HG03558 (cell line): Measurements from ENCODE around the gene OSBPL2.

Source experiments
- ATAC-seq: cut with Tn5 transposase; IDR thresholded peaks from one replicate; pipeline ENCODE4 v1.9.1; 2021; ENCODE audit warnings: moderate number of reproducible peaks; ENCODE audit not compliant: unreplicated experiment; ENCODE audit errors: extremely low read depth

Gene OSBPL2

DNA sequence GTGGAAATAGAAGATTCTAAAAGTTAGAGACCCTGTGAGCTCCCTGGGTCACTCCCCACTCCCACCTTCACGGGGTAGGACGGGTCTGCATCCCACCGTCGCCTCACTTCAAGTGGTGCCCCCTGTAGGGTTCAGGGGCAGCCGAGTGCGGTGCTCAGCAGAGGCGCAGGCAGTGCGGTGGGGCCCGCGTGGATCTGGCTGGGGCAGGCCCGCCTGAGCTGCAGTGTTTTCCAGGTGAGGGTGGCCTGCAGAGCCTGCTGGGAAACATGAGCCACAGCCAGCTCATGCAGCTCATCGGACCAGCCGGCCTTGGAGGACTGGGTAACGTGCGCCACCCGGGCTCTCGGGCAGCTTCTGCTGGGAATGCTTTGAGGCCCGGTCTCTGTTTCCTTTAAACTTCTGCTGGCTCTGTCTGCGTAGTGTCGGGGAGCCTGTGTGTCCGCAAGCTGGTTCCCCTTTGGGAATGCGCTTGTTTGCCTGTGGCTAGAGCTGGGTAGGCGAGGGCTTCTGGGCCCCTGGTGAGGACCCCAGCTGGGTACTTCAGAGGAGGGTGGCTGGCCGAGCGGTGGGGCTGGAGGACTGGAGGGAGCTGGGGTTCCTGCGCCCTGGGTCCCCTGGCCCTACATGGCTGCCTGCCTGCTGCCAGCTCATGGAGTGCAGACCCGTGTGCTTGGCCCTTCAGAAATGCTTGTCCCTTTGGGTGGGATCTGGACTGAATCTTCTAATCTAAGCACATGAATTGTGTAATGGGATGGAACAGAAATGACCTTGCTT, 68.3 kb downstream of the OSBPL2 start:
- ATAC-seq, result no peak

DNA sequence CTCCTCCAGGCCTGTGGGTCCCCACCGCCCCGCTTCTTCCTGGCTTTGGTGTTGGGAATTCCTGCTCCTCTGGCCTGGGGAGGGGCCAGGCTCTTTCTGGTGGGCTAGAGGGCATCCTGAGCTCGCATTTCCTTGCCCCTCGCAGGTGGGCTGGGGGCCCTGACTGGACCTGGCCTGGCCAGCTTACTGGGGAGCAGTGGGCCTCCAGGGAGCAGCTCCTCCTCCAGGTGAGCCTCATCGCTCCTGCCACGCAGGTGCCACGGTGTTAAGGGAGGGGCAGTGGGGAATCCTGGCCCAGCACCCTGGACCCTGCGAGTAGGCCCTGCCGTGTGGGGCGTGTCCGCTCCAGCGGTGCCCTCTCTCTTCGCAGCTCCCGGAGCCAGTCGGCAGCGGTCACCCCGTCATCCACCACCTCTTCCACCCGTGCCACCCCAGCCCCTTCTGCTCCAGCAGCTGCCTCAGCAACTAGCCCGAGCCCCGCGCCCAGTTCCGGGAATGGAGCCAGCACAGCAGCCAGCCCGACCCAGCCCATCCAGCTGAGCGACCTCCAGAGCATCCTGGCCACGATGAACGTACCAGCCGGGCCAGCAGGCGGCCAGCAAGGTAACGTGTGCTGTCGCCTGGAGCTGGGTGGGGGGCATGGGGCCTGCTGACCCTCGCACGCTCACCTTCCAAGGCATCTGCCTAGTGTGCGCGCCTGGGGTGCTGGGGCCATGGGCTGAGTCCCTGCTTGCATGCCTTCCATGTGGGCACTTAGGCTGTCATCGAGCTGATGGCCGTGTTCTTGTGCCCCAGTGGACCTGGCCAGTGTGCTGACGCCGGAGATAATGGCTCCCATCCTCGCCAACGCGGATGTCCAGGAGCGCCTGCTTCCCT, 69.1 kb downstream of the OSBPL2 start:
- no peak for ATAC-seq

DNA sequence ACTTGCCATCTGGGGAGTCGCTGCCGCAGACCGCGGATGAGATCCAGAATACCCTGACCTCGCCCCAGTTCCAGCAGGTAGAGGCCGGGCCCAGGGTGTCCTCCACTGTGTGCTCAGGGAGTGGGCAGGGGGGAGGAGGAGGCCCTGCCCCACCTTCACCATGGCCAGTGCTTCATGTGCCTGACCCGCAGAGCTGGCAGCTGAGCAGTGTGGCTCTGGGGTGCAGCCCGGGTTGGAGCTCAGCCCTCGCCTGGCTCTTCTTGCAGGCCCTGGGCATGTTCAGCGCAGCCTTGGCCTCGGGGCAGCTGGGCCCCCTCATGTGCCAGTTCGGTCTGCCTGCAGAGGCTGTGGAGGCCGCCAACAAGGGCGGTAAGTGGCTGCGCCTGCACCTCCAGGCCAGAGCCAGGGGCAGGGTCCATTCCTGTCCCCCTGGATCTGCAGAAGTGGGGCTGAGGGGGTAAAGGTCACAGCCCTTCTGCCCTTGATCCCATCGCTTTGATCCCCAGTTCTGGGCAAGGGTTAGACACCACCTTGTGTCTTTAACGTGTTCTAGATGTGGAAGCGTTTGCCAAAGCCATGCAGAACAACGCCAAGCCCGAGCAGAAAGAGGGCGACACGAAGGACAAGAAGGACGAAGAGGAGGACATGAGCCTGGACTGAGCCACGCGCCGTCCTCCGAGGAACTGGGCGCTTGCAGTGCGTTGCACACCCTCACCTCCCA, 69.9 kb downstream of the OSBPL2 start:
- no peak for ATAC-seq

DNA sequence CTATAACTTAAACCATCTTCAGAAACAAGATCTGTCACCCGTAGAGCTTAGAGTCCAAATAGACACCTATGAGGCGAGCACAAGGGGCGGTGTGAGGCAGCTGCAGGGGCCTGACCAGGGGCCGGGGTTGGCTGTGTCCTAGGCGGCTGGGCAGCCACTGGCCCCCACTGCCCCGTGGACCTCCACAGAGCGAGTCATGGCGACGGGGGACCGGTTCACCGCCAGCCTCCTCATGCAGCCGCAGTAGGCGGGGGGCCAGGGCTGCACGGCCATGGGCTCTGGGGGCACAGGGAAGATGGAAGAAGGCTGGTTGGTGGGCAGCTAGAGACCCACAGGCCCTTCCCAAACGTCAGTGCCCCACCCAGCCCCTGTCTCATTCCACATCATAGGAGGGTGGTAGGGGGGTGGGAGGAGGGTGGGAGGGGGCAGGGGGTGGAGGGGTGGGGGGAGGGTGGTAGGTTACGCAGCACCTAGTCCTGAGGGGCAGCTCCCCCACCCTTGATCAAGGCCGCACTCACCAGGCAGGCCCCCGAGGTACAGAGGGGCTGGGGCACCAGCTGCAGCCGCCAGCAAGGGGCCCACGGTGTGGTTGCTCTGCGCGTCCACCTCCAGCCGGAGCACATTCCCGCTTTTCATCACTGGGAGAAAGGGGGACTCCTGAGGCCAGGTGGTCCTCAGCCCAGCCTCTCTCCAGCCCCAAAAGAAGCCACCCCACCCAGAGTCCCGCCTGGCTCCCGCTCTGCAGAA, 71.0 kb downstream of the OSBPL2 start:
- no peak for ATAC-seq

DNA sequence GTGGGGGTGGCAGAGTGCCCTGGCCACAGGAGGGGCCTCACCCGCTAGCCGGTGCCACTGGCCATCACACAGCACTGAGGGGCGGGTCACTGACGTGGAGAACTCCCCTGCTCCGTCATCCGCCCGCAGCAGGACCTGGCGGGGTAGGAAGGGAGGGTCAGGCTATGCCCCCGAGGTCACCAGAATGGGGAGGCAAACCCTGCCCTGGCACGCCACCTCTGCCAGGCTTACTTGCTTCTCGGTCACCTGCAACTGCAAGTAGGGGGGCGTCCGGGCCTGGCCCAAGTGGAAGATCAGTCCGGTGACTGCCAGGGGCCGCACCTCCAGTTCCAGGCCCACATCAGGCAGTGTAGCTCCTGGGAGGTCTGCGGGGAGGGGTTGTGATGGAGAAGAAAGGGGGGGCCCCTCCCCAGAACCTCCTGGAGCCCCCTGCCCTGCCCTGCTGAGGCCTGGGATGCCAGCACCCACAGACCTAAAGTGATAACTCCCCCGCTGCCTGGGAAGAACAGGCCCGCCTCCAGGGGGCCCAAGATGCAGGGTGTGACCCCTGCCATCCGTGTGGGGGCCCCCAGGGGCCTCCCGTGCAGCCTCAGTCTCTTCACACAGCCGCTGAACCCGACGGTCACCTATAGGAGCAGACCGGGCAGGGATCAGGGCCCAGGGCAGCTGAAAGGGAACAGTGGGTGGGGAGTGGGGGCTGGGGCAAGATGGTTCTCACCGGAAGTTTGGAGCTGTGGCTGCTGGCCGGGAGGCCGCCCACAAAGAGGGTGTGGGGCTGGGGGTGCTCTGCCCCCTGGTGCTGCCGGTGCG, 71.8 kb downstream of the OSBPL2 start:
- no peak for ATAC-seq

DNA sequence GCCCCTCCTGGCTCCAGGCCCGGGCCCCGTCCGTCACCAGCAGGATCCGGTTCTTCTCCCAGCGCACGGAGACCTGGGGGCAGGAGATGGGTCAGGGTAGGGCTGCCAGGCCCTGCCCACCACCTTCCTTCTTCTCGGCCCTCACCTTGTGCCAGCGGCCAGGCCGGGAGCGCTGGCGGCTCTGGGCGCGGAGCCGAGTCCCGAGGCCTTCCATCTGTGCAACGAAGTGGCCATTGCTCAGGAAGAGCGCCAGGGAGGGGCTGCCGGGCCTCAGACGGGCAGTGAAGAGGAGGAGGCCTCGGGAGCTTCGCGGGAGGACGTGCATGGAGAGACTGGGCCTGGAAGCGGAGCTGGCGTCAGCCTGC, 72.4 kb downstream of the OSBPL2 start:
- ATAC-seq, result no peak

DNA sequence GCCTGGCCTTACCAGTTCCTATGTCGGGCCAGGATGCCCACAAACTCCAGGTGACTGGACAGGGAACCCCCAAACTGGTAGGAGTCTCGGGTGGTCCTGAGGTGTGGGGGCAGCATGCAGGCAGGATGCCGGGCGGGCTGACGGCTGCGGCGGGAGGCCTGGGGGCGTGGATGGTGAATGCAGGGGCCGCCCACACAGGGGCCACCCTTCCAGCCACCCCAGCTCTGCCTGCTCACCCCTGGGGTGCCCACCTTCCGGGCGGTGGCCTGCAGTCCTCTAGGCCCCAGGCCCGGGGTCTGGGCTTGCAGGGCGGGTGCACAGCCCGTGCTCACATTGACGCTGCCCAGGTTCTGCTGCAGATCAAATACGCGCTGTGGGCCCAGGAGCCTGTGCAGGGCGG, 72.8 kb downstream of the OSBPL2 start:
- ATAC-seq, result no peak

DNA sequence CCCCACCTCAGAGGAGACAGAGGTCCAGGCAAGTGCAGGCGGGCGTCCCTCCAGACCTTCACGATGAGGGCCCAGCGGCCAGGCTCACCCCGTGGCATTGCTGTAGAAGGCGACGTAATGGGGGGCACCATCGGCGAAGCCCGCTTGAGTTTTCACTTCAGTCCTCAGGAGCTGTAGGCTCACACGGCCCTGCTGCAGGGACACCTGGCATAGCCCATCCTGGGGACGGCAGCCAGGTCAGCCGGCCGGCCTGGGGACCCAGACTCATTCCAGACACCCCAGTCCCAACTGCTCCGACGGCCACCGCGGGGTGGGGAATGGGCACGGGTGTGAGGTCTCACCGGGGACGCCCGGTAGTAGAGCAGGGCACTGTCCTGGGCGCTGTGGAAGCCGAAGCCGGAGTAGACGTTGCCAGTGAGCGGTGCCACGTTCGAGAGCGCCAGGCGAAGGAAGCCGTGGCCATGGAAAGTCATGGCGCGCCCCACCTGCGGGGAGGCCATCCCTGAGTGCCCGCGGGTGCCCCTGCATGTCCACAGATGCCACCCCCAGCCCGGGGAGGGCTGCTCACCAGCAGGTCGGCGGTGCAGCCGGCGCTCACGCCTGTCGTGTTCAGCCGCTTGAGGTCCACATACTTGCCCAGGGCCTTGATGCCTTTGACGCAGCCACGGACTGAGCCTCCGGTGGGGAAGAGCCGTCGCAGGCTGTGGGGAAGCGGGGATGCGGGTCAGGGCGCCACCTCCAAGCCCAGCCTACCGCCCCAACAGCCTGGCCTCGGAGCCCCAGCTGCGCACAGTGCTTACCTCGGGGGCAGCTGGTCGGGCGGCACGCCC, 73.7 kb downstream of the OSBPL2 start:
- ATAC-seq, result no peak

DNA sequence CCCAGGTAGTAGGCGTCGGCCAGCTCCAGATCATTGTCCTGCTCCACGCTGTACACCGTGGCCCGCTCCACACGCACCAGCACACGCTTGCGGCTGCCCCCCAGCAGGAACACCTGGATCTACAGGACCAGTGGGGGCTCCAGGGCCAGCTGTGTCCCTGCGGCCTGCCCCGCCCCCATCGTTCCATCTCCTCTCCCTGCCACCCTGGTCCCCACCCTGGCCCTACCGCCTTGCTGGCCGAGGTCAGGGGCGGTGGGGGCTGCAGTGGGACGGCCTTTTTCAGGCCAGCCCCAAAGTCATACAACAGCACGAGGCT, 74.3 kb downstream of the OSBPL2 start:
- ATAC-seq, result no peak

DNA sequence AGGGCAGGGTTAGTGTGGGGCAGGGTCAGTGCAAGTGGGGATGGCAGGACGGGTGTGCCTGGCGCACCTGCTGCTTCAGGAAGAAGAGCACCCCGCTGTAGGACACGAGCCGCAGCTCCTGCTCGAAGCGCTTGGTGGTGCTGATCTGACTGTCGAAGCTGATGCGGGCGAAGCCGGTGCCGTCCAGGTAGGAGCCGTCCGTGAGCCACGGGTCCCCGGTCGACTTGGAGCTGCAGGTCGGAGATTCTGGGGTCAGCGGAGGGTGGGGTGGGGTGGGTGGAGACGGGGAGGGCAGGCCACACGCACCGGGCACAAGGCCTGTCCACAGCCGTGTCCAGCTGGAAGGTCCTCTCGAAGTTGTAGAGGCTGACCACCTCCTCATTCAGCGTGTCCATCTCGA, 74.7 kb downstream of the OSBPL2 start:
- ATAC-seq, result no peak

DNA sequence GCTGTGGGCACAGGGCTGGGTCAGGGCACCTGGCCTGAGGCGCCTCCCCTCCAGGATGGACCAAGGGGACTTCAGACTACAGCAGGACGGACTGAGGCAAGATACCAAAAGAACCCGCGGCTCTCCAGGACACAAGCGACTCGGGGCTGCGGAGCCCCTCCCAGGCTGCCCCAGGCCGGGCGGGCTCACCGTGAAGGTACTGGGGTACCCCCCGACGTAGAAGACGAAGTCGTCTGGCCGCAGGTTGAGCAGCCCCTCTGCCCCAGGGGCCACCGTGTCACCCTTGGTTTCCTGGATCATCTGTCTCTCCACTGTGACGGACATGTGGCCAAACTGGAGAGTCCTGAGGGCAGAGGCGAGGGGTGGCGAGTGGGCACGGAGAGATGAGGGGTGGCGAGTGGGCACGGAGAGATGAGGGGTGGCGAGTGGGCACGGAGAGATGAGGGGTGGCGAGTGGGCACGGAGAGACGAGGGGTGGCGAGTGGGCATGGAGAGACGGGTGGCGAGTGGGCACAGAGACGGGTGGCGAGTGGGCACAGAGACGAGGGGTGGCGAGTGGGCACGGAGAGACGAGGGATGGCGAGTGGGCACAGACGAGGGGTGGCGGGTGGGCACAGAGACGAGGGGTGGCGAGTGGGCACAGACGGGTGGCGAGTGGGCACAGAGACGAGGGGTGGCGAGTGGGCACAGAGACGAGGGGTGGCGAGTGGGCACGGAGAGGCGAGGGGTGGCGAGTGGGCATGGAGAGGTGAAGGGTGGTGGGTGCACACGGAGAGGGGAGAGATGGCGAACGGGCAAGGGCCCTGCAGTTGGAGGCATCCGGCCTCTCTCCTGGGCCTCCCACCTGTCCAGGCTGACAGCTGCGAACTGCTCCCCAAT, 75.4 kb downstream of the OSBPL2 start:
- ATAC-seq, result no peak

DNA sequence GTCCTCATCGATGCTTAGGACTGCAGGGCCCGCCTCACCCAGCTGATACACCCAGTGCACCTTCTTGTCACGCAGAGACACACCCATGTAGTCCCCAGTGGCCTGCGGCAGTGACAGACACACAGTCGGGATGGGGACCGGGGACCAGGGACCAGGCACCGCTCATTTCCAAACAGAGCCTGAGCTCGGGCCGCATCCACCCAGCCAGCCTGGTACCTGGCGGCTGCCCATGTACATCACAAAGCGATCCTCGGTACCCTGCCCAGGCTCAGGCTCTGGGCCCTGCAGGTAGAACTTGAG, 76.0 kb downstream of the OSBPL2 start:
- ATAC-seq, result no peak

DNA sequence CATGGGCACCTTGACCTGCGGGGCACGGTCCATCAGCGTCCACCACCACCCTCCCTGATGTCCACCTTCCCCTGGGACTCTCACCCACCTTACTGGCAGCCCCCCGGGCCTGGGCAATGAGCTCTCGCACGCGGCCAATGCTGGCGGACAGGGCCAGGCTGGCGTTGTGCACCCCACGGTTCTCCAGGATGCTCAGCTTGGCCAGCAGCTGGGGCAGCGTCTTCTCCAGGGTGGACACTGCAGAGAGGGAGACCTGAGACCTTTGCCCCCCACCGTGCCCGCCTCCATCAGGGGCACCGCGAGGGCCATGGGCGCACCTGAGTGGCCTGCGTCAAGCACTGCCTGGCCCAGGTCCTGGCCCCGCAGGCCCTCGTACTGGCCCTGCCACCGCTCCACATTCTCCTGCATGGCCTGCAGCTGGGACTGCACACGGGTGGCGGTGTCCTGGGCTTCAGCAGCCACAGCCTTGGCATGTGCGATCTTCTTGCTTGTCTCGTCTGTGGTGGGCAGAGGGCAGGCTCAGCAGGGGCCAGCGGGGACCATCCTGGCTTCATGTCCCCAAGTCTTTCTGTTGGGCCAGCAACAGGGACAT, 76.5 kb downstream of the OSBPL2 start:
- no peak for ATAC-seq

DNA sequence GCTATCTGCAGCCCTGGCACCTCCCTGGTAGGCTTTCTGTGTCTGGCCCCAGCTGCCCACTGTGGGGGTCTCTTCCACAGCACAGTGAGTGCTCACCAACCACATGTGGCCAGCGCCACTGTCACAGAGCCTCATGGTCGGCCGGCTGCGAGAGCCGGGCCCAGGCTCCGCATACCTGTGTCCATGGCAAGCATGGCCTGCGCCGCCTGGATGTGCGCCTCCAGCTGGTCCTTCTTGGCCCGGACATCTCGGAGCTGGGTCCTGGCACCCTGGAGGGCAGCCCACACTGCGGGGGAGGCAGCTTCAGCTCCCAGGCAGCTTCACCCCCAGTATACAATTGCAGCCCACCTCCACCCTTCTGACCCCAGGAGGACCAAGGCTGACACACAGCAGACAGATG, 77.5 kb downstream of the OSBPL2 start:
- no peak for ATAC-seq

DNA sequence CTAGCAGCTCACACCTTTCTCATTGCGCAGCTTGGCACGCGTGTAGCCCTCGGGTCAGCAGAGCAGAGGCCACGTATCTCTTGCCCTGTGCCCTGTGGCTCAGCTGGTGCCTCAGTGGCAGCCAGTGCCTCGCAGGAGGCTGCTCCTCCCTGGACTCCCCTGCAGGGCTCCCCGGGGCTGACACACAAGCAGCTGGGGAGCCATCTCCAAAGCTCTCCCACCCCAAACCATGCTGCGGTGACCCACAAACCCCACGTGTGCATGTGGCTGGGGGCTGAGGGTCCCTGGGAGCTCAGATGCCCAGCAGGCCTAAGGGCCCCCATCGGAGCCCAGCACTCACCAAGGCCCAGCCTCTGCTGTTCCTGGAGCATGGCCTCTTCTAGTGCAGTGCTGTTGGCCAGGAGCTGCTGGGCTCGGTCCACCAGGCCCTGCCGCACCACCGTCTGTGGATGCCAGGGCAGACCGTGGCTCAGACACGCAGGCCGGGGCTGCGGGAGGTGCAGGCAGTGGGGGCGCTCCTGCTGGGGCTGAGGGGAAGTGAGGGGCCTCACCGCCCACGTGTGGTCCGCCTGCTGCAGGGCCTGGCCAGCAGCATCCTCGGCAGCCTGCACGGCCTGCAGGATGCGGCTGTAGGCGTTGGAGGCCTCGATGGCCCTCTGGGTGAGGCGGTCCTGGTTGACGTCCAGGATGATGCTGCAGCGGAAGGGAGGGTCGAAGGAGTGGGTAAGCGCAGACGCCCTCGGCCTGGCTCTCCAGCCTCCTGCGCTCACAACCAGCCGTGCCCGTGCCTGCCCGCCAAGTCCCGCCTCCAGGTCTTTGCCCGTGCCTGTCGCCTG, 78.2 kb downstream of the OSBPL2 start:
- no peak for ATAC-seq

DNA sequence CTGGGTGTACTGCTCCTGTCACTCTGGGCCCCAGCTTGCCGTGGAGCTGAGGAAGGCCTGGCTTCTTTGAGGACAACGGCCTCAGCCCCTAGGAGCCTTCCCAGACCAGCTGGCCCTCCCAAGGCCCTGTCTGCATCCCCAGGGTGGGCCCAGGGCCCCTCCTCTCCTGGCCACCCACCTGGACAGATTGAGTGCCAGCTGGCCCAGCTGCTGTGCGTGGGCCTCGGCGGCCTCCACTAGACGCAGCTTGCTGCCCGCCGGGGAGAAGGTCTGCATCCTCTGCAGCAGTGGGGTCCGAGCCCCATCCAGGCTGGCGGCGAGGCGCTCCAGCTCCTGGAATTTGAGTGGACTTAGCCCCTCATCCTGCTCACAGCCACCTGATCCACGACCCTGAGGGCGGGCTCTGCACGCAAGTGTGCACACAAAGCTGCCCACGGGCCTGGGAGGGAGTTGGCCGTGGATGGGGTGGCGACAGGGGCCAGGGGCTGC, 78.9 kb downstream of the OSBPL2 start:
- no peak for ATAC-seq
